ENCODE data around the gene TMEM101. TPM values are rescaled to one million over a fixed set of nuclear protein-coding genes. Genes with fewer than 3 reads are reported as not detected.

Gene TMEM101
- total and polyA plus RNA-seq, 2 donors (not counting 3 experiments of a cell fraction or from before 2014, with no cell fraction given): 30.4 to 60.2 TPM

- FAIRE-seq (no peak), DNase-seq (ENCODE audit: low read depth, low spot score) (no peak)
- no peaks in the 10 kb centered on the region for H3K27me3 ChIP-seq (ENCODE audit: control insufficient read depth in 2 of 2, insufficient read depth in 2 of 2, low read length in 2 of 2)
- no peak overlapping the region for H3K4me3 ChIP-seq (replicated peaks in 1 of 3; ENCODE audit: insufficient read depth in 1 of 3, low read depth in 1 of 3, low read length in 3 of 3)
- H3K4me2 ChIP-seq (ENCODE audit: insufficient read depth, low read length): no peak overlapping the region
- intact Hi-C loops (cut with micrococcal nuclease) (no loop called here), dilution Hi-C loops (cut with MboI; ENCODE audit: extremely low pct_ligation_motif_present, low sequenced_read_pairs) (no loop called here)
- H3K9me1 ChIP-seq (replicated peaks; ENCODE audit: control insufficient read depth, extremely low read depth, insufficient read depth, low read length): no peaks in the 10 kb centered on the region
- H3K36me3 ChIP-seq (ENCODE audit: control insufficient read depth in 2 of 2, extremely low read depth in 1 of 2, insufficient read depth in 2 of 2, low read length in 2 of 2): peaks cover 0 to 7% of the 10 kb centered on the region in 2 experiments
- no peaks in the 10 kb centered on the region for H3K79me2 ChIP-seq (ENCODE audit: control insufficient read depth, insufficient read depth, low read length)
- no TSS peak for BruUV-seq (replicated peaks)
- H3K9ac ChIP-seq (replicated peaks; ENCODE audit: extremely low read depth, insufficient read depth, low read length): no peak overlapping the region
- H3K27ac ChIP-seq (ENCODE audit: insufficient read depth, low read depth, low read length): no peak overlapping the region
- ChIA-PET POLR2A (no interaction called here), CTCF (interaction anchor here (2.2 to 7.6 kb wide), 2 partner anchors 18 to 80 kb away, joined by 7 to 38 read pairs; no protein-coding TSS in a partner anchor)
- H2AFZ ChIP-seq (ENCODE audit: low read depth, low read length): no peak overlapping the region
- no peaks in the 10 kb centered on the region for H3K9me3 ChIP-seq (replicated peaks; ENCODE audit: control insufficient read depth, insufficient read depth, low read length)
- TF ChIP-seq CTCF (IDR thresholded peaks at IDR 0.05; ENCODE audit: extremely low read depth in 1 of 2, insufficient read depth in 1 of 2, low read depth in 1 of 2, low read length in 2 of 2) (no peak), JUN (IDR thresholded peaks at IDR 0.05; ENCODE audit: borderline replicate concordance, insufficient read depth, insufficient read length, low read depth) (no peak), GATA2 (IDR thresholded peaks at IDR 0.05; ENCODE audit: insufficient read depth, insufficient read length, low read depth, low read length) (no peak), MAX (IDR thresholded peaks at IDR 0.05; ENCODE audit: insufficient read depth, insufficient read length) (no peak), POLR2AphosphoS5 (IDR thresholded peaks at IDR 0.05; ENCODE audit: insufficient read depth, low read depth, low read length) (no peak), POLR2A (IDR thresholded peaks at IDR 0.05; ENCODE audit: low read depth, low read length) (no peak)
- H4K20me1 ChIP-seq (replicated peaks; ENCODE audit: control insufficient read depth, extremely low read depth, insufficient read depth, low read length): no peaks in the 10 kb centered on the region
- H3K4me1 ChIP-seq (ENCODE audit: control insufficient read depth, extremely low read depth, insufficient read depth, low read length): no peaks in the 10 kb centered on the region
Measured at GRCh38 chr17:44024271-44024663, 9.5 kb upstream of the TMEM101 start.

All from endothelial cell of umbilical vein (primary cell).